Subcutaneous adipose tissue (tissue), 4 donors: Measurements from ENCODE around the gene ITGBL1. TPM values are rescaled to one million over a fixed set of nuclear protein-coding genes. Genes with fewer than 3 reads are reported as not detected.

Source experiments
- CTCF ChIP-seq: fragments of 450-650 bp; IDR thresholded peaks from one replicate; pipeline ENCODE4 v1.5.1; 2016; ENCODE audit warnings: low read depth, mild to moderate bottlenecking, control low read depth, antibody characterized with exemption, moderate library complexity
- total RNA-seq, 4 donors: library from RNA; depleted of rRNA; stranded (reverse); fragments of >200 nt; gene quantifications; one replicate each; pipeline ENCODE4 v1.1.0, GENCODE V29; 2016

ITGBL1 gene
- total RNA-seq, 4 donors from 2014 or later, result 8.3 to 34.6 (median 17.3) TPM

DNA sequence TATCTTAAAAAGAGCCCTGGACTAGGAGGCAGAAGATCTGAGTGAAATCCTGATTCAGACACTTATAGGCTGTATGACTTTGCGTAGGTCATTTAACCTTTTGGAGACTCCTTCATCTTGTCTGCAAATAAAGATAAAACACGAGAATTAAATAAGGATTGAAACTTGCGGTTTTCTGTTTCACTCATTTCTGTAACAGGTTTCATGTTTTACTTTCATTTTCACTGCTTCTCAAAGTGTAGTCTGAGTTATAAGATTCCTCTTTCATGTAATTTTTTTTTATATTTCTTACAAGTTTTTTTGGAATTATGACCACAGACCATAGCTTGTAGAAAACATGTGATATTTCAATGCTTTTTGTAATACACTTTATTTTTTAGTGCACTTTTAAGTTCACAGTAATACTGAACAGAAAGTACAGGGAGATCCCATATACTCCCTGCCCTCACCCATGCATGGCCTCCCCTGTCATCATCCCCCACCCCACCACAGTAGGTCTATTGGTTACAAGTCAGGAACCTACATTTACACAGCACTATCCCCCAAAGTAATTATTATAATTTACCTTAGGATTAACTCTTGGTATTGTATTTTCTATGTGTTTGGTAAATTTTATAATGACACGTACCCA, 174.6 kb downstream of the ITGBL1 start:
- no peak for TF ChIP-seq CTCF

- no peak for TF ChIP-seq CTCF
These were observed 175.1 kb downstream of the ITGBL1 start for GRCh38 chr13:101627556-101627943.

GRCh38 chr13:101628900-101629299, 176.4 kb downstream of the ITGBL1 start:
- TF ChIP-seq CTCF, result no peak

DNA sequence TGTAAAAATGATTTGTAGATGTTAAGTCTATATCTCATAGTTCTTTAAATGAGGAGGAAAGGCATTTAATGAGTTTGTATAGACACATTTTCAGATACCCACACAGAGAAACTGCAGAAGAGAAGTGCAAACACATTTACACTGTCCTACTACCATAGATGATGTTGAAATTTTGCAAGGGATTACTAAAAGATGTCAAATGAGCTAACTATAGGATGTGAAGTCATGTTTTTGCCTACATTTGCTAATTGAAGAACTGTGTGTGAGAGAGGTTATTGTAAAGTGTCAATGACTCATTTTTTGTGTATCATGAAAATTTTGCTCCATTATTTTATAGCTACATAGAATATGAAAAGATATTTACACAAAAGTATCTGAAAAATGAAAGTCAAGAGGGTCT, 178.9 kb downstream of the ITGBL1 start:
- TF ChIP-seq CTCF, result no peak

GRCh38 chr13:101634142-101634541, 181.7 kb downstream of the ITGBL1 start:
- TF ChIP-seq CTCF, result no peak

DNA sequence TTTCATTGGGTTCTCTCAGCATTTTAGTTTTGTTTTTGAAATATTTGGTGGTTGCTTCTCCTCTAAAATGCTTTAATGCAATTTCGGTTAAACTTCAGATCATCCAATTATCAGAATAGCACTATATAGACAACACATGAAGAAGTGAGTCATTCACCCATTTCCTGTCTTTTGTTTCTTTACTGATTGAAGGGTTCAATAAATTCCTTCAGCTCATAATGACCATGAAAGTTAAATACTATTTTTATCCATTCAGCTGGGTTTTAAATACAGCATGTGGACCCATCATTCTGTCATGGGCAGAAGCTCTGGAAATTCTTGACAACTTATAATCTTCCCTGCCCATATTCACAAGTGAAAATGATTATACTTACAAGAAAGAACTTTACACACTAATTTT, 187.2 kb downstream of the ITGBL1 start:
- no peak for TF ChIP-seq CTCF

DNA sequence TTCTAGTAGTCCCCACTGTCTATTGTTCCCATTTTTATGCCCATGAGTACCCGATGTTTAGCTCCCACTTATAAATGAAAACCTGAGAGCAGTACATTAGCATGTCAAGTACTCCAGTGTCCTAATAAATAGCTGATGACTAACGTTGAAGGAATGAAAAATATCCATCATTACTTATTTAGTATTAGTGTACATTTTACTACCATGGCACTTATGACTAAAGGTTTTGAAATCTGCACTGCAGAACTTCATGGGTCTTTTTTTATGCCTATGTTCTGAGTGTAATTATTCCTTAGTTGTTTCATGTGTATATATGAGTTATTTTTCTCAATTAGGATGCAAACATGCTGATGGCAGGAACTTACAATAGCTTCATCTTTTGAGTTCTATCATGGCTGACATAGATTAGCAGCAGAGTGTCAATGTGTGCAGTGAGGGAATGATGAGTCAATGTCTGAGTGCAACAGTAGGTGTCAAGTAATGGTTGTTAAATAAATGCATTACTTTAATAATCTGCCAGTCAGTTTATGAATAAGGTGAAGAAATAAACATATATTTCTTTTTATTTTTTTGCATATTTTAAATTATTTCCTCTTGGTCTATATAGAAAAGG, 188.4 kb downstream of the ITGBL1 start:
- no peak for TF ChIP-seq CTCF
